BLaER1 treated with 17β-estradiol and CSF1 and Interleukin-3, amounts not matched to agents 10 nM and 100 nM (cell line): ENCODE measurements around the gene DSTN.
A peak's percentile ranks its signal among the peaks of the same experiment; 100 is the strongest.

Experiments used
- H3K27ac ChIP-seq, 11 experiments: shearing (Covaris generic); formaldehyde crosslinking; 2 replicates each; pipeline ENCODE4 v1.8.1; 2022
- H3K27me3 ChIP-seq, 11 experiments: shearing (Covaris generic); formaldehyde crosslinking; 2 replicates each; pipeline ENCODE4 v1.8.1; 2022
- H3K36me3 ChIP-seq, 11 experiments: shearing (Covaris generic); formaldehyde crosslinking; 2 replicates each; pipeline ENCODE4 v1.8.1; 2022
- H3K4me1 ChIP-seq, 10 experiments: shearing (Covaris generic); formaldehyde crosslinking; 2 replicates each; pipeline ENCODE4 v1.8.1; 2022
- H3K4me2 ChIP-seq, 11 experiments: shearing (Covaris generic); formaldehyde crosslinking; 2 replicates each; pipeline ENCODE4 v1.8.1; 2022
- H3K4me3 ChIP-seq, 10 experiments: shearing (Covaris generic); formaldehyde crosslinking; 2 replicates each; pipeline ENCODE4 v1.8.1; 2022
- H3K9ac ChIP-seq, 11 experiments: shearing (Covaris generic); formaldehyde crosslinking; 2 replicates each; pipeline ENCODE4 v1.8.1; 2022
- H3K9me3 ChIP-seq, 11 experiments: shearing (Covaris generic); formaldehyde crosslinking; replicated peaks in 1 of 11; 2 replicates each; pipeline ENCODE4 v1.8.1; 2022
- H4K20me1 ChIP-seq, 11 experiments: shearing (Covaris generic); formaldehyde crosslinking; 2 replicates each; pipeline ENCODE4 v1.8.1; 2022
- Cebpa-rat ChIP-seq, 11 experiments: shearing (Covaris generic); IDR thresholded peaks; 2 replicates each; pipeline ENCODE4 v1.8.1; 2022

The DSTN gene

DNA sequence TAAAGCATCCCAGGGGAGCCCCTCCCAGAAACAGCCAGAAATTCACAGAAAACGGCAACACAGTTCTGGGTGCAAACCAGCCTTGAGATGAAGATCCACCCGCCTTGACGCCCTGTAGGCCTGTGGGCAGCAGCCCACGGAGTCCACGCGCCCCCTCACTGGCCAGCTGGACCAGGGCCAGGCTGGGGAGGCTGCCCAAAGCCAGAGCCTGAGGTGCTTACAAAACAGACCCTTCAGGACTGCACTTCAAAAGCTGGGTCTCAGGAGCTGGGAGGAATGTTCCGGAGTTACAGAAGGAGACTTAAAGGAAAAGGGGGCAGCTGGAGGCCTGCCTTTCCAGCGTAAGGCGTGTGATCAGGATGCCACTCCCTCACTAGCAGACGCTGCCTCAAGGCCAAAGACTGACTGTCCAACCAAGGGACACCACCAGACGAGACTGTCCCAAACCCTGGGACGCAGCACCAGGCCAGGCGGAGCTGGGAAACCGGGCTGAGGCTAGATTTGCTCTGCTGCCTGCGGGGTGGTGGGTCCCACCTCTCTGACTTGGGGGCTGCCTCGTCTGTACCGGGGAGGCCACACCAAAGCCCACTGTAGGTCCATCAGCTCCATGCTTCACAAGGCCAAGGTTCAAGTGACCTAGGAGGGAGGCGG, 64.1 kb downstream of the DSTN start:
- H3K36me3 ChIP-seq = peaks cover 49 to 81% (median 67%) of the 10 kb centered on the region in 11 experiments
- no peaks in the 10 kb centered on the region for H3K27me3 ChIP-seq
- peaks cover 19 to 99% (median 67%) of the 10 kb centered on the region in 11 experiments; a peak in 19 of 22 replicates for H4K20me1 ChIP-seq
- peak overlapping the region; percentile 50 to 82 (median 68); a peak in 19 of 22 replicates for H3K27ac ChIP-seq
- peak overlapping the region; percentile 75 to 94 (median 90) for H3K4me2 ChIP-seq
- peak overlapping the region; percentile 26 to 73 (median 62); a peak in 19 of 22 replicates for H3K9ac ChIP-seq
- peaks cover 48 to 88% (median 67%) of the 10 kb centered on the region in 10 experiments for H3K4me1 ChIP-seq
- H3K4me3 ChIP-seq = no peak overlapping the region
- TF ChIP-seq Cebpa-rat (IDR thresholded peaks at IDR 0.05) = no peak
- H3K9me3 ChIP-seq = no peaks in the 10 kb centered on the region

DNA sequence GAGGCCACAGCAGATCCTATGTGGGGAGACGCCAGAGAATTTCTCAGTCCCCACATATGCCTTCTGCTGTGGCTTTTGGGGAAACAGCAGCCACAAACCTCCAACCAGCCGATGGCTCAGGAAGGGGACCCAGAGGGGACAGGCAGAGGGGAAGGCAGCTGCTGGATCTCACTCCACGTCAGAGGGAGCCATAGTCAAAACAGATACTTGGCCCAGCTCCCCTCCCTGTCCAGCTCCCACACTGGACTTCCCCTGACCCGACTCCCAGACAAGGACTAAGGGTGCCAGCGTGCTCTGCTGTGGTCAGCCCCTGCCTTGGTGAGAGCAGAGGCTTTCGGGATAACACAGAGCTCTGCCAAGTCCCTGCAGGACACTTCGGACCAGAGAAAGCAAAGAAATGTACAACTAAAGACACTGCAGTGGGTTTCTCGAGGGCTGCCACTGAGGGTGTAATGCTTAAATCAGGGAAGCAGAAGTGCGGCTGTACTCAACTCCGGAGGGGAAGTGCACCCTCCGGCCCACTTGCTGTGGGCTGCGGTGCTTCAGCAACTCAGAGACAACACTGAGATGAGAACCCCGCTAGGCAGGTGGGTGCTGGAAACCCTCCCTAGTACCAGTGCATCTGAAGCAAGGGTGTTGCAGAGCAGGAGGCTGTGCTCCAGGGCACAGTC, 64.9 kb downstream of the DSTN start:
- Histone ChIP-seq H3K36me3 (peaks cover 52 to 80% (median 64%) of the 10 kb centered on the region in 11 experiments), H3K9ac (peak overlapping the region; percentile 26 to 73 (median 62); a peak in 21 of 22 replicates), H3K4me1 (peaks cover 48 to 92% (median 74%) of the 10 kb centered on the region in 10 experiments), H3K4me3 (peak overlapping the region in 4 of 10 experiments; percentile 1 to 50 (median 35); a peak in 4 of 20 replicates), H3K27ac (peak overlapping the region; percentile 50 to 82 (median 68); a peak in 21 of 22 replicates), H3K4me2 (peak overlapping the region; percentile 75 to 94 (median 90)), H3K27me3 (no peaks in the 10 kb centered on the region), H3K9me3 (no peaks in the 10 kb centered on the region), H4K20me1 (peaks cover 19 to 99% (median 74%) of the 10 kb centered on the region in 11 experiments; a peak in 19 of 22 replicates)
- no peak for TF ChIP-seq Cebpa-rat (IDR thresholded peaks at IDR 0.05)

DNA sequence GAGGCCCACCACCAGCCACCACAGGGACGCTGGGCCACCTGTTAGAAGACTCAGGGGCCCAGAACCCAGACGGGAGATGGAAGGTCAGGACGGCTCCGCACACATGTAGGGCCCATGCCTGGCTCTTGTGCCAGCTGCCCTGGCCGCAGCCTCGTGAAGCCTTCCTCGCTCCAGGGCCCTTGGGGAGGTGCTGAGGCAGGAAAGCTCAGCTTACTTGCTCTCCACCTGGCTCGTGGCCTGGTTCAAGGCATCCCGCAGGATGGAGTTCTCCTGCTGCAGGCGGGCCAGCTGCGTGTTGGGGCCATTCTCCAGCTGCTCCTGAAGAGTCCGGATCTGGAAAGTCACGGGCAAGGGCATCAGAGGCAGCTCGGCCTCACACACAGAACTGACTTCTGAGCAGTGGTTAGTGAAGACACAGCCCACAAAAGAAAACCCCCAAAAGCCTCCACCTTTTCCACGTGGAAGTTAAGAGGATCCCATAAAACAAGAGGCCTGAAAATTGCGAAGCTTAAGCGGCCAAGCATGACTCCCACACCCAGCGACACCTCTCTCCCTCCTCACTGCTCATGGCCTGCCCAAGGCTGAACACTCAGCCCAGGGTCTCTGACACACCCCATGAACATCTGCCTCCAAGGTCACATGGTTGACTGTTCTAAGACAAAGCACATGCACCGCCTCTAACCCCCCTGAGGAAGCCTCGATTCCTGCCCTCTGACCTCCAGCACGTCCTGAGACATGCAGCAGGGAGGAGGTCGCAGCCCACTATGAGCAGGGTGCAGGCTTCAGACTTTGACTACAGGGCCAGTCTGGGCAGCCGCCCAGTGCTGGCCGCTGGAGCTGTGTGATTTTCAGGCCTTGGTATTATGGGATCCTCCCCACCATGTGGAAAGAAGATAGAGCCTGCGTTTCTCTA, 65.7 kb downstream of the DSTN start:
- Histone ChIP-seq H3K36me3 (peaks cover 52 to 80% (median 64%) of the 10 kb centered on the region in 11 experiments), H3K27me3 (no peaks in the 10 kb centered on the region), H3K4me1 (peaks cover 48 to 98% (median 82%) of the 10 kb centered on the region in 10 experiments), H3K4me2 (peak overlapping the region; percentile 75 to 94 (median 90)), H3K4me3 (peak overlapping the region in 4 of 10 experiments; percentile 1 to 50 (median 35); a peak in 5 of 20 replicates), H3K9me3 (no peaks in the 10 kb centered on the region), H3K27ac (peak overlapping the region in 10 of 11 experiments; percentile 50 to 82 (median 70); a peak in 19 of 22 replicates), H3K9ac (peak overlapping the region in 10 of 11 experiments; percentile 26 to 73 (median 62); a peak in 18 of 22 replicates), H4K20me1 (peaks cover 19 to 100% (median 74%) of the 10 kb centered on the region in 11 experiments; a peak in 20 of 22 replicates)
- no peak for TF ChIP-seq Cebpa-rat (IDR thresholded peaks at IDR 0.05)

DNA sequence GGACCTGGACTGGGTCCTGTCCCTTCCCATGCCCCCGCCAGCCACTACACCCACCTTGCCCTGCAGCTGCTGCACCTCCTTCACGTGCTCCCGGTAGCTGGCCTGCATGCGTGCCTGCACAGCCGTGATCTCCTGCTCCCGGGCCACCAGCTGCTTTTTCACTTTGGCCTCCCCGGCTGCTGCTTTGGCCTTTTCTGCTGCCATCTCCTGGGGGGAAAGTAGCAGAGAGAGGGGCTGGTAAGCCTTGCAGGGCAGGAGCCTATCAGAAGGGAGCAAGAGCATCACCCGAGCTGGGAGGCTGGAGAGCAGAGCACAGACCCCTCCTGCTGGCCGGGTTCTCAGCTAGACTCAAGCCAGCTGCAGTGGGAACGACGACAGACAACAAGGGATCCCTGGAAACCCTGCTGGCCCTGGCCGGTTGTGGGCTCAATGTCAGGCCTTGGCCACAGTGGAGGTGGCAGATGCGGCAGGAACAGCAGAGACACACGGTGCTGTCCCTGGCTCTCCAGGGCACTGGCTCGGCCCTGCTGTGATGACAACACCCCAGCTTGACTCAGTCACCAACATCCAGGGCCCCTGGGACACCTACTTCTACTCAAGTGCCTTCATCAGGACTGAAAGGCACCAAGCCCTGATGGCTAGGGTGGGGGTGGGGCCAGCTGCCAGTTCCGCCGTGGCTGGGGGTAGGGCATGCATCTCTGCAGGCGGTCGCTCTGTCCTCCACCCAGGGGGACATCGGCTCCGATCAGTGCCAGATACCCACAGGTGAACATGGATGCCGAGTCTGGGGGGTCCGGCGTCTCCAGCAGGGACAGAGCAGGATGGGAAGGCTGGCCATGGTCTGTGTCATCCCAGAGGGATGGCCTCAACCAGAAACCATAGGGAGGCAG, 66.9 kb downstream of the DSTN start:
- Histone ChIP-seq H3K4me3 (peak overlapping the region in 2 of 10 experiments; percentile 36 to 50; a peak in 4 of 20 replicates), H3K36me3 (peaks cover 51 to 80% (median 64%) of the 10 kb centered on the region in 11 experiments), H3K27ac (peak overlapping the region in 7 of 11 experiments; percentile 35 to 82 (median 73); a peak in 13 of 22 replicates)

DNA sequence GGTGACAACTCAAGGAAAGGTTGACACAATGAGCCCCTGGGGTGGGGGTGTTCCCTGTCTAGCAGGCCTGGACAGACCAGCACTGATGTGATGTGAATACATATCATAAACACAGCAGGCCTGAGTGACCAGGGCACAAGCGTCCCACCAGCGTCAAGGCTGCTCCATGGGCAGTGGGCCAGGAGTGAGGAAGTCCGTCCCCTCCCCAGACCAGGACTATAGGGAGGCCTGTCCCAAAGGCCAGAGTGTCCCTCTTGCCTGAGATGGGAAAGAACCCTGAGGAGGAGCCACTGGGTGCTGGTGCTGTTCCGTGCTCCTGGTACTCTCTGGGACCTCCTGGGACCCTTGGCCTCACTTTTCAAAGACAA, 67.5 kb downstream of the DSTN start:
- Histone ChIP-seq H3K9ac (peak overlapping the region in 7 of 11 experiments; percentile 3 to 73 (median 56); a peak in 9 of 22 replicates), H3K4me2 (peak overlapping the region; percentile 75 to 94 (median 90)), H3K4me1 (peaks cover 48 to 100% (median 99%) of the 10 kb centered on the region in 10 experiments), H4K20me1 (peaks cover 14 to 100% (median 68%) of the 10 kb centered on the region in 11 experiments; a peak in 19 of 22 replicates), H3K27me3 (no peaks in the 10 kb centered on the region), H3K36me3 (peaks cover 52 to 80% (median 64%) of the 10 kb centered on the region in 11 experiments; a peak in 21 of 22 replicates), H3K9me3 (no peaks in the 10 kb centered on the region), H3K4me3 (peak overlapping the region in 1 of 10 experiments; percentile 50; a peak in 1 of 20 replicates), H3K27ac (peak overlapping the region in 7 of 11 experiments; percentile 35 to 82 (median 73); a peak in 12 of 22 replicates)
- no peak for TF ChIP-seq Cebpa-rat (IDR thresholded peaks at IDR 0.05)

More for the DNA sequence above, 66.9 kb downstream of the DSTN start:
- peak overlapping the region; percentile 75 to 94 (median 90) for H3K4me2 ChIP-seq
- H4K20me1 ChIP-seq = peaks cover 19 to 100% (median 64%) of the 10 kb centered on the region in 11 experiments; a peak in 20 of 22 replicates
- no peak for TF ChIP-seq Cebpa-rat (IDR thresholded peaks at IDR 0.05)
- H3K9me3 ChIP-seq = no peaks in the 10 kb centered on the region
- no peaks in the 10 kb centered on the region for H3K27me3 ChIP-seq
- peak overlapping the region in 7 of 11 experiments; percentile 60 to 73 (median 69); a peak in 12 of 22 replicates for H3K9ac ChIP-seq
- peaks cover 48 to 100% (median 94%) of the 10 kb centered on the region in 10 experiments for H3K4me1 ChIP-seq

DNA sequence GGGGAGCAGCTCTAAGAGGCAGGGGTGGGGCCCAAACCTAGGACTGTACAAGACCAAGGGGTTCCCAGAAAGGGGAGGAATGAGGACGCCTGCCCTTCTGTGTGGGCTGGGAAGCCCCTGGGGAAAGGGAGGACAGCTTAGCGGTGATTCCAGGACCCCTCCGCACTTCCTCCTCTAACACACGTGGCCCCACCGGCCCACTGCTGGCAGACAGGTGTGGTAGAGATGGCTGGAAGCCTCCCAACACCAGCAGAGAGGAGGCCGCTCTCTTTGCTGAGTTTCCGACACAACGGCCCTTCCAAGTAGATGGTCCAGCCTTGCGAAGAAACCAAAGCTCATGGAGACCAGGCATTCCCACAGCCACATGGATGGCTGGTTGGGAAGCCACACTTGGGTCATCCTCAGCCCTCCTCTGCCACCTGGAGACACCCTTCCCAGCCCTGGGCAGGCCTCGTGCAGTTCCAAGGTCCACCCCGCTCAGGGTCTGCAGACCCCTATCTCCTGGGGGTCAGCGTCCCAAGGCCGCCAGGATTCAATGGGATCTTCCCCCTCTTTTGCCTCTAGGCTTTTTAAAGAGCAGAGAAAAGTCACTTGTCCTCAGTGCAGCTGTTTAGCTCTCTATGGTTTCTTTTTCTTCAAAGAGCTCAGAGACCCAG, 68.2 kb downstream of the DSTN start:
- peaks cover 10 to 100% (median 69%) of the 10 kb centered on the region in 11 experiments; a peak in 19 of 22 replicates for H4K20me1 ChIP-seq
- no peak overlapping the region for H3K4me3 ChIP-seq
- H3K27me3 ChIP-seq = no peaks in the 10 kb centered on the region
- no peaks in the 10 kb centered on the region for H3K9me3 ChIP-seq
- H3K36me3 ChIP-seq = peaks cover 49 to 80% (median 64%) of the 10 kb centered on the region in 11 experiments; a peak in 21 of 22 replicates
- H3K4me1 ChIP-seq = peaks cover 51 to 100% (median 99%) of the 10 kb centered on the region in 10 experiments
- H3K4me2 ChIP-seq = peak overlapping the region; percentile 75 to 94 (median 90)
- peak overlapping the region in 7 of 11 experiments; percentile 12 to 82 (median 73); a peak in 12 of 22 replicates for H3K27ac ChIP-seq
- TF ChIP-seq Cebpa-rat (IDR thresholded peaks at IDR 0.05) = no peak
- peak overlapping the region in 8 of 11 experiments; percentile 3 to 73 (median 41); a peak in 10 of 22 replicates for H3K9ac ChIP-seq
